ENCODE results near the gene CYP27C1.

- TF ChIP-seq CTCF (IDR thresholded peaks at IDR 0.05; ENCODE audit: insufficient read depth, low read depth, low read length) (no peak), EZH2 (IDR thresholded peaks at IDR 0.05; ENCODE audit: insufficient read depth, low read length) (no peak)
Measured at GRCh38 chr2:127183771-127184170, 36.3 kb downstream of the CYP27C1 start.

Measured in astrocyte (in vitro differentiated cells and primary cell).